ENCODE measurements around the gene EML3. TPM values are rescaled to one million over a fixed set of nuclear protein-coding genes. Genes with fewer than 3 reads are reported as not detected.
A peak's percentile ranks its signal among the peaks of the same experiment; 100 is the strongest.

The EML3 gene
- total and polyA plus RNA-seq, 2 of the 13 experiments (the other 11 are each of a cell fraction or from before 2014, with no cell fraction given), result 10.6 to 12.3 TPM

DNA sequence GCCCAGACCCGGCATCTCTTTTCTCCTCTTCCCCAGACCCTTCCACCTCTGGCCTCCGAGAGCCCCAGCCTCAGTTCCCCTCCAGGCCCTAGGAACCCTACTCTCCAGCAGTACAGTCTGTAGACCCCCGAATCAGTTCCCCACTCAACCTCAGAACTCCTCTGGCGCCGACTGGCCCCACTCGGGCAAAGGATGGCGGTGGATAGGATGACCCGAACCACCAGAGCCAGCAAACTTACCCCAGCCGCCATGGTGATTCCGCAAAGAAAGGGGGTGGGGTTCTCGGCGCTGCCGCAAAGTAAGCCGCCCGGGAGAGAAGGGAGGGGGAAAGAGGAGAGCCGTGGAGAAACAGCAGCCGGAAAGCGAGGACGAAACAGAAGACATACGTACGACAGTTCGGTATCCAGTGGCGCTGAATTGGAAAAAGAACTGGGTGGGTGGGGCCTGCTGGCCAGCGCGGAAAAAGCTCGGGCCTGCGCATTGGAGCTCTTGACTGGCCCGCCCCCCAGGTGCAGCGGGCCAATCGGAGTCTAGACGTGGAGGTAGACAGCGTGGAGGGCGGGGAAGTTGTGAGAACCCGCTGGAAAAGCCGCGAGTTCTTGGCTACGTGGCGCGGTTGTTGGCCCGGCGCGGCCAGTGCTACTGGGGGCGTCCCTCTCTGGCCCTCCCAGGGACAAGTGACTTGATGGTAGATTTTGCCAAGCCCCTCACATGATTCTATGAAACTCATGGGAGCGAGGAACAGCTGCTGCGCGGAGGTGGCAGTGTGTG is 38.8 kb downstream of the EML3 start, which contains the start of gene EEF1G (continued):
- TF ChIP-seq, protein P1, sequence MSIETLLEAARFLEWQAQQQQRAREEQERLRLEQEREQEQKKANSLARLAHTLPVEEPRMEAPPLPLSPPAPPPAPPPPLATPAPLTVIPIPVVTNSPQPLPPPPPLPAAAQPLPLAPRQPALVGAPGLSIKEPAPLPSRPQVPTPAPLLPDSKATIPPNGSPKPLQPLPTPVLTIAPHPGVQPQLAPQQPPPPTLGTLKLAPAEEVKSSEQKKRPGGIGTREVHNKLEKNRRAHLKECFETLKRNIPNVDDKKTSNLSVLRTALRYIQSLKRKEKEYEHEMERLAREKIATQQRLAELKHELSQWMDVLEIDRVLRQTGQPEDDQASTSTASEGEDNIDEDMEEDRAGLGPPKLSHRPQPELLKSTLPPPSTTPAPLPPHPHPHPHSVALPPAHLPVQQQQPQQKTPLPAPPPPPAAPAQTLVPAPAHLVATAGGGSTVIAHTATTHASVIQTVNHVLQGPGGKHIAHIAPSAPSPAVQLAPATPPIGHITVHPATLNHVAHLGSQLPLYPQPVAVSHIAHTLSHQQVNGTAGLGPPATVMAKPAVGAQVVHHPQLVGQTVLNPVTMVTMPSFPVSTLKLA (IDR thresholded peaks at IDR 0.05), result peak; percentile 66
- TF ChIP-seq FOSL2 (CRISPR knock-in tag; IDR thresholded peaks at IDR 0.05) (peak; percentile 17; the same call in 1 of the 2 replicates), CBX1 (IDR thresholded peaks at IDR 0.05; ENCODE audit: low read depth) (no peak)
- TF ChIP-seq, protein P2, sequence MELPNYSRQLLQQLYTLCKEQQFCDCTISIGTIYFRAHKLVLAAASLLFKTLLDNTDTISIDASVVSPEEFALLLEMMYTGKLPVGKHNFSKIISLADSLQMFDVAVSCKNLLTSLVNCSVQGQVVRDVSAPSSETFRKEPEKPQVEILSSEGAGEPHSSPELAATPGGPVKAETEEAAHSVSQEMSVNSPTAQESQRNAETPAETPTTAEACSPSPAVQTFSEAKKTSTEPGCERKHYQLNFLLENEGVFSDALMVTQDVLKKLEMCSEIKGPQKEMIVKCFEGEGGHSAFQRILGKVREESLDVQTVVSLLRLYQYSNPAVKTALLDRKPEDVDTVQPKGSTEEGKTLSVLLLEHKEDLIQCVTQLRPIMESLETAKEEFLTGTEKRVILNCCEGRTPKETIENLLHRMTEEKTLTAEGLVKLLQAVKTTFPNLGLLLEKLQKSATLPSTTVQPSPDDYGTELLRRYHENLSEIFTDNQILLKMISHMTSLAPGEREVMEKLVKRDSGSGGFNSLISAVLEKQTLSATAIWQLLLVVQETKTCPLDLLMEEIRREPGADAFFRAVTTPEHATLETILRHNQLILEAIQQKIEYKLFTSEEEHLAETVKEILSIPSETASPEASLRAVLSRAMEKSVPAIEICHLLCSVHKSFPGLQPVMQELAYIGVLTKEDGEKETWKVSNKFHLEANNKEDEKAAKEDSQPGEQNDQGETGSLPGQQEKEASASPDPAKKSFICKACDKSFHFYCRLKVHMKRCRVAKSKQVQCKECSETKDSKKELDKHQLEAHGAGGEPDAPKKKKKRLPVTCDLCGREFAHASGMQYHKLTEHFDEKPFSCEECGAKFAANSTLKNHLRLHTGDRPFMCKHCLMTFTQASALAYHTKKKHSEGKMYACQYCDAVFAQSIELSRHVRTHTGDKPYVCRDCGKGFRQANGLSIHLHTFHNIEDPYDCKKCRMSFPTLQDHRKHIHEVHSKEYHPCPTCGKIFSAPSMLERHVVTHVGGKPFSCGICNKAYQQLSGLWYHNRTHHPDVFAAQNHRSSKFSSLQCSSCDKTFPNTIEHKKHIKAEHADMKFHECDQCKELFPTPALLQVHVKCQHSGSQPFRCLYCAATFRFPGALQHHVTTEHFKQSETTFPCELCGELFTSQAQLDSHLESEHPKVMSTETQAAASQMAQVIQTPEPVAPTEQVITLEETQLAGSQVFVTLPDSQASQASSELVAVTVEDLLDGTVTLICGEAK (IDR thresholded peaks at IDR 0.05), result no peak
- TF ChIP-seq, protein P2 (CRISPR knock-in tag; IDR thresholded peaks at IDR 0.05), result no peak
- TF ChIP-seq, protein P3, sequence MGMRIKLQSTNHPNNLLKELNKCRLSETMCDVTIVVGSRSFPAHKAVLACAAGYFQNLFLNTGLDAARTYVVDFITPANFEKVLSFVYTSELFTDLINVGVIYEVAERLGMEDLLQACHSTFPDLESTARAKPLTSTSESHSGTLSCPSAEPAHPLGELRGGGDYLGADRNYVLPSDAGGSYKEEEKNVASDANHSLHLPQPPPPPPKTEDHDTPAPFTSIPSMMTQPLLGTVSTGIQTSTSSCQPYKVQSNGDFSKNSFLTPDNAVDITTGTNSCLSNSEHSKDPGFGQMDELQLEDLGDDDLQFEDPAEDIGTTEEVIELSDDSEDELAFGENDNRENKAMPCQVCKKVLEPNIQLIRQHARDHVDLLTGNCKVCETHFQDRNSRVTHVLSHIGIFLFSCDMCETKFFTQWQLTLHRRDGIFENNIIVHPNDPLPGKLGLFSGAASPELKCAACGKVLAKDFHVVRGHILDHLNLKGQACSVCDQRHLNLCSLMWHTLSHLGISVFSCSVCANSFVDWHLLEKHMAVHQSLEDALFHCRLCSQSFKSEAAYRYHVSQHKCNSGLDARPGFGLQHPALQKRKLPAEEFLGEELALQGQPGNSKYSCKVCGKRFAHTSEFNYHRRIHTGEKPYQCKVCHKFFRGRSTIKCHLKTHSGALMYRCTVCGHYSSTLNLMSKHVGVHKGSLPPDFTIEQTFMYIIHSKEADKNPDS (CRISPR knock-in tag; IDR thresholded peaks at IDR 0.05), result no peak
- TF ChIP-seq, protein P4, sequence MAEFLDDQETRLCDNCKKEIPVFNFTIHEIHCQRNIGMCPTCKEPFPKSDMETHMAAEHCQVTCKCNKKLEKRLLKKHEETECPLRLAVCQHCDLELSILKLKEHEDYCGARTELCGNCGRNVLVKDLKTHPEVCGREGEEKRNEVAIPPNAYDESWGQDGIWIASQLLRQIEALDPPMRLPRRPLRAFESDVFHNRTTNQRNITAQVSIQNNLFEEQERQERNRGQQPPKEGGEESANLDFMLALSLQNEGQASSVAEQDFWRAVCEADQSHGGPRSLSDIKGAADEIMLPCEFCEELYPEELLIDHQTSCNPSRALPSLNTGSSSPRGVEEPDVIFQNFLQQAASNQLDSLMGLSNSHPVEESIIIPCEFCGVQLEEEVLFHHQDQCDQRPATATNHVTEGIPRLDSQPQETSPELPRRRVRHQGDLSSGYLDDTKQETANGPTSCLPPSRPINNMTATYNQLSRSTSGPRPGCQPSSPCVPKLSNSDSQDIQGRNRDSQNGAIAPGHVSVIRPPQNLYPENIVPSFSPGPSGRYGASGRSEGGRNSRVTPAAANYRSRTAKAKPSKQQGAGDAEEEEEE (CRISPR knock-in tag; IDR thresholded peaks at IDR 0.05; ENCODE audit: borderline replicate concordance), result no peak
- TF ChIP-seq, protein P5, sequence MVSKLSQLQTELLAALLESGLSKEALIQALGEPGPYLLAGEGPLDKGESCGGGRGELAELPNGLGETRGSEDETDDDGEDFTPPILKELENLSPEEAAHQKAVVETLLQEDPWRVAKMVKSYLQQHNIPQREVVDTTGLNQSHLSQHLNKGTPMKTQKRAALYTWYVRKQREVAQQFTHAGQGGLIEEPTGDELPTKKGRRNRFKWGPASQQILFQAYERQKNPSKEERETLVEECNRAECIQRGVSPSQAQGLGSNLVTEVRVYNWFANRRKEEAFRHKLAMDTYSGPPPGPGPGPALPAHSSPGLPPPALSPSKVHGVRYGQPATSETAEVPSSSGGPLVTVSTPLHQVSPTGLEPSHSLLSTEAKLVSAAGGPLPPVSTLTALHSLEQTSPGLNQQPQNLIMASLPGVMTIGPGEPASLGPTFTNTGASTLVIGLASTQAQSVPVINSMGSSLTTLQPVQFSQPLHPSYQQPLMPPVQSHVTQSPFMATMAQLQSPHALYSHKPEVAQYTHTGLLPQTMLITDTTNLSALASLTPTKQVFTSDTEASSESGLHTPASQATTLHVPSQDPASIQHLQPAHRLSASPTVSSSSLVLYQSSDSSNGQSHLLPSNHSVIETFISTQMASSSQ (IDR thresholded peaks at IDR 0.05; ENCODE audit: low read depth), result no peak
- TF ChIP-seq, protein P5 (CRISPR knock-in tag; IDR thresholded peaks at IDR 0.05; ENCODE audit: borderline replicate concordance), result peak; percentile 49; the same call in 1 of the 2 replicates

Measured in HepG2 (cell line).